HepG2 (cell line): Measurements from ENCODE around the gene MSH3. TPM values are rescaled to one million over a fixed set of nuclear protein-coding genes. Genes with fewer than 3 reads are reported as not detected.

Experiments used
- AHDC1 ChIP-seq: sonication (generic); formaldehyde crosslinking; IDR thresholded peaks from 2 replicates; pipeline ENCODE4 v1.5.1; 2020; ENCODE audit warnings: mild to moderate bottlenecking, missing genetic modification reagents, borderline replicate concordance
- BORCS8-MEF2B ChIP-seq: sonication (generic); formaldehyde crosslinking; IDR thresholded peaks from 2 replicates; pipeline ENCODE4 v1.8.0; 2022; ENCODE audit warnings: mild to moderate bottlenecking, missing genetic modification reagents
- CBFB ChIP-seq: sonication (generic); formaldehyde crosslinking; IDR thresholded peaks from 2 replicates; pipeline ENCODE4 v1.4.0; 2020; ENCODE audit warnings: missing genetic modification reagents
- CREB1 ChIP-seq, 2 experiments: fragments of 450-650 bp in 1 of 2; IDR thresholded peaks; 2 replicates each; pipeline ENCODE4 v1.6.1; 2016 to 2017; ENCODE audit warnings: control low read depth in 1 of 2, mild to moderate bottlenecking in 1 of 2, missing compliant biosample characterization in 1 of 2, missing genetic modification characterization in 1 of 2
- GMEB2 ChIP-seq: IDR thresholded peaks from 2 replicates; pipeline ENCODE4 v1.6.1; 2016; ENCODE audit warnings: missing biosample characterization, missing genetic modification reagents, low read depth
- LCORL ChIP-seq, 2 experiments: fragments of 450-650 bp in 1 of 2; sonication (generic) in 1 of 2; formaldehyde crosslinking in 1 of 2; IDR thresholded peaks; 2 replicates each; pipeline versions ENCODE4 v1.5.0 to v1.6.1; 2017 to 2020; ENCODE audit warnings: antibody characterized with exemption in 1 of 2, missing genetic modification reagents in 1 of 2
- MIER3 ChIP-seq: IDR thresholded peaks from 2 replicates; pipeline ENCODE4 v1.6.1; 2016; ENCODE audit warnings: missing compliant biosample characterization, borderline replicate concordance
- TCF12 ChIP-seq, 2 experiments: fragments of 450-650 bp in 1 of 2; sonication (generic) in 1 of 2; formaldehyde crosslinking in 1 of 2; IDR thresholded peaks; 2 replicates each; pipeline versions ENCODE4 v1.6.1 to v1.8.0; 2017 to 2022; ENCODE audit warnings: antibody characterized with exemption in 1 of 2, mild to moderate bottlenecking in 1 of 2, missing genetic modification reagents in 1 of 2, moderate library complexity in 1 of 2
- ZNF207 ChIP-seq: fragments of 450-650 bp; IDR thresholded peaks from 2 replicates; pipeline ENCODE4 v1.6.1; 2016; ENCODE audit warnings: antibody characterized with exemption, borderline replicate concordance
- ZNF3 ChIP-seq: IDR thresholded peaks from 2 replicates; pipeline ENCODE4 v1.7.0; 2017; ENCODE audit warnings: inconsistent platforms
- ZZZ3 ChIP-seq: sonication (generic); formaldehyde crosslinking; IDR thresholded peaks from 2 replicates; pipeline ENCODE4 v1.4.0; 2020; ENCODE audit warnings: missing genetic modification reagents, mild to moderate bottlenecking, borderline replicate concordance
- polyA plus RNA-seq, 8 experiments: library from polyadenylated mRNA; depleted of rRNA in 3 of 8; stranded (reverse) in 7 of 8; unstranded in 1 of 8; fragments of >200 nt; fragmentation: Illumina TruSeq in 4 of 8; extraction: Trizol in 4 of 8; gene quantifications; 2 replicates each; pipeline versions ENCODE4 v1.2.1 to v1.2.3, GENCODE V29; 2011 to 2016; ENCODE audit warnings: low read depth in 4 of 8, missing spikeins in 1 of 8, mixed read lengths in 1 of 8; ENCODE audit not compliant: insufficient read depth in 1 of 8
- total RNA-seq, 5 experiments: library from RNA; depleted of rRNA; stranded (reverse); fragments of >200 nt; fragmentation: Illumina TruSeq; extraction: Trizol; gene quantifications; 2 replicates each; pipeline ENCODE4 v1.2.3, GENCODE V29; 2016; ENCODE audit warnings: low read depth in 1 of 5
- TF ChIP-seq, protein P1 (sequence below): sonication (generic); formaldehyde crosslinking; IDR thresholded peaks from 2 replicates; pipeline ENCODE4 v1.5.0; 2020; ENCODE audit warnings: mild to moderate bottlenecking, low read depth, missing genetic modification reagents, borderline replicate concordance
- TF ChIP-seq, protein P2 (sequence below): sonication (generic); formaldehyde crosslinking; IDR thresholded peaks from 2 replicates; pipeline ENCODE4 v1.4.0; 2020; ENCODE audit warnings: missing genetic modification reagents, borderline replicate concordance
- TF ChIP-seq, protein P3 (sequence below): conservative IDR thresholded peaks from 2 replicates; pipeline ENCODE4 v1.6.1; 2018; ENCODE audit warnings: missing genetic modification reagents

The MSH3 gene
- total and polyA plus RNA-seq, 2 of the 13 experiments (the other 11 are each of a cell fraction or from before 2014, with no cell fraction given): 4.0 to 16.4 TPM

DNA sequence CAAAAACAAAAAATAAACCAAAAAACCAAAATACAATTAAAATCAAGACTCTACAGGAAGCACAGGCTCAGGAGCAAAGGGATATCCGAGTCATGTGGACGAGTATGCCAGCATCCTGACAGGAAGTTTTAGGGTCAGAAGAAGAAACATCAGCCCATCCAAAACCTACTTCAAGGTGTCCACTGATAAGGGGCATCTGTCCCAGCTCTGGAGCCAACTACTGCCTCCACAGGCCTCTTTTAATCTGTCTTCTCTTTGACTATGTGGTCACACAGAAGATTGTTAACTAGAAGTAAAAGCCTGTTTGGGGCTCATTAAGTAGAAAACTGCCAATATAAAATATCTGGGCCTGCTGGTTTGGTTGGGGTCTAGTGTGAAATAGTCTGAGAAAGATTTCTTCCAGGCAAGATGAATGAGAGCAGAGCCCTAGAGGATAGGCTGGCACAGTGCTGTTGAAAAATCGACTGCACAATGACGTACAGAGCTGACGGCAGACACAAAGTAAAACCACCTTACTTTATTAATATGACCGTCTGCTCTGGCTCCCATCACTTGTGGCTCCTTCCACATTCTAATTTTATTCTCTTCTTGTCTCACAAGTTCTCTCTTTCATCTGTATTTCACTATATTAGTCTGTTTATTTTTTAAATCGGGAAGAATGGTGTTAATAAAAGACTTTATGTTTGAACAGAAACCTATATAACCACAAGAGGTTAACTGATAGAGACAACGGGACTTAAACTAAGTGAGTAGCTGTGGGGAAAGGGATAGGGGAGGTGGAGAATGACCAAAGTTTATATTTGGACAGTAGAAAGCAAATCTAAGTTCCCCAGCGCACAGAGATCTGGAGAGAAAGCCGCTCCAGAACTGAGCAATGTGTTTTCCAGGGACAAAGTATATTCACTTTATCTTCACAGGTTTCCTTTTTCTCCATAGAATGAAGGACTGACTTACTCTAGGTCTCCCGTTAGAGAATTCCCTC is 22.9 kb upstream of the MSH3 start (continued):
- TF ChIP-seq BORCS8-MEF2B (CRISPR knock-in tag) (no peak), AHDC1 (CRISPR knock-in tag) (peak; percentile 58; the same call in 1 of the 2 replicates), CREB1 (IDR thresholded peaks at IDR 0.05) (no peak), CREB1 (CRISPR knock-in tag; IDR thresholded peaks at IDR 0.05) (0 out of 2 replicates have a peak, but pooled peaks have one; percentile 33), ZNF3 (peak; percentile 94), GMEB2 (CRISPR knock-in tag) (no peak), ZNF207 (no peak), TCF12 (IDR thresholded peaks at IDR 0.05) (no peak), TCF12 (CRISPR knock-in tag; IDR thresholded peaks at IDR 0.05) (no peak), ZZZ3 (no peak), CBFB (no peak), MIER3 (CRISPR knock-in tag) (0 out of 2 replicates have a peak, but pooled peaks have one; percentile 53), LCORL (IDR thresholded peaks at IDR 0.05) (no peak), LCORL (CRISPR knock-in tag; IDR thresholded peaks at IDR 0.05) (no peak)
- TF ChIP-seq, protein P1, sequence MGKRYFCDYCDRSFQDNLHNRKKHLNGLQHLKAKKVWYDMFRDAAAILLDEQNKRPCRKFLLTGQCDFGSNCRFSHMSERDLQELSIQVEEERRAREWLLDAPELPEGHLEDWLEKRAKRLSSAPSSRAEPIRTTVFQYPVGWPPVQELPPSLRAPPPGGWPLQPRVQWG: no peak
- TF ChIP-seq, protein P2, sequence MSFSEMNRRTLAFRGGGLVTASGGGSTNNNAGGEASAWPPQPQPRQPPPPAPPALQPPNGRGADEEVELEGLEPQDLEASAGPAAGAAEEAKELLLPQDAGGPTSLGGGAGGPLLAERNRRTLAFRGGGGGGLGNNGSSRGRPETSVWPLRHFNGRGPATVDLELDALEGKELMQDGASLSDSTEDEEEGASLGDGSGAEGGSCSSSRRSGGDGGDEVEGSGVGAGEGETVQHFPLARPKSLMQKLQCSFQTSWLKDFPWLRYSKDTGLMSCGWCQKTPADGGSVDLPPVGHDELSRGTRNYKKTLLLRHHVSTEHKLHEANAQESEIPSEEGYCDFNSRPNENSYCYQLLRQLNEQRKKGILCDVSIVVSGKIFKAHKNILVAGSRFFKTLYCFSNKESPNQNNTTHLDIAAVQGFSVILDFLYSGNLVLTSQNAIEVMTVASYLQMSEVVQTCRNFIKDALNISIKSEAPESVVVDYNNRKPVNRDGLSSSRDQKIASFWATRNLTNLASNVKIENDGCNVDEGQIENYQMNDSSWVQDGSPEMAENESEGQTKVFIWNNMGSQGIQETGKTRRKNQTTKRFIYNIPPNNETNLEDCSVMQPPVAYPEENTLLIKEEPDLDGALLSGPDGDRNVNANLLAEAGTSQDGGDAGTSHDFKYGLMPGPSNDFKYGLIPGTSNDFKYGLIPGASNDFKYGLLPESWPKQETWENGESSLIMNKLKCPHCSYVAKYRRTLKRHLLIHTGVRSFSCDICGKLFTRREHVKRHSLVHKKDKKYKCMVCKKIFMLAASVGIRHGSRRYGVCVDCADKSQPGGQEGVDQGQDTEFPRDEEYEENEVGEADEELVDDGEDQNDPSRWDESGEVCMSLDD: no peak
- TF ChIP-seq, protein P3, sequence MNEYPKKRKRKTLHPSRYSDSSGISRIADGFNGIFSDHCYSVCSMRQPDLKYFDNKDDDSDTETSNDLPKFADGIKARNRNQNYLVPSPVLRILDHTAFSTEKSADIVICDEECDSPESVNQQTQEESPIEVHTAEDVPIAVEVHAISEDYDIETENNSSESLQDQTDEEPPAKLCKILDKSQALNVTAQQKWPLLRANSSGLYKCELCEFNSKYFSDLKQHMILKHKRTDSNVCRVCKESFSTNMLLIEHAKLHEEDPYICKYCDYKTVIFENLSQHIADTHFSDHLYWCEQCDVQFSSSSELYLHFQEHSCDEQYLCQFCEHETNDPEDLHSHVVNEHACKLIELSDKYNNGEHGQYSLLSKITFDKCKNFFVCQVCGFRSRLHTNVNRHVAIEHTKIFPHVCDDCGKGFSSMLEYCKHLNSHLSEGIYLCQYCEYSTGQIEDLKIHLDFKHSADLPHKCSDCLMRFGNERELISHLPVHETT (CRISPR knock-in tag): no peak
